NCI-H345 (cell line): Measurements from ENCODE around the gene ME3.
"Not testable (repeated sequence)": the region's sequence is repeated elsewhere in the genome, so short reads cannot be mapped to it uniquely, and the experiment has no call there.

ENCODE experiments used
- DNase-seq: peaks from one replicate; lab custom pipeline; 2025; lab: John Stamatoyannopoulos, UW

The ME3 gene

GRCh38 chr11:86587264-86588193 lies 84.9 kb downstream of the ME3 start:
- no peak for DNase-seq

- no peak for DNase-seq
Measured at GRCh38 chr11:86586307-86586706, 86.1 kb downstream of the ME3 start.

DNA sequence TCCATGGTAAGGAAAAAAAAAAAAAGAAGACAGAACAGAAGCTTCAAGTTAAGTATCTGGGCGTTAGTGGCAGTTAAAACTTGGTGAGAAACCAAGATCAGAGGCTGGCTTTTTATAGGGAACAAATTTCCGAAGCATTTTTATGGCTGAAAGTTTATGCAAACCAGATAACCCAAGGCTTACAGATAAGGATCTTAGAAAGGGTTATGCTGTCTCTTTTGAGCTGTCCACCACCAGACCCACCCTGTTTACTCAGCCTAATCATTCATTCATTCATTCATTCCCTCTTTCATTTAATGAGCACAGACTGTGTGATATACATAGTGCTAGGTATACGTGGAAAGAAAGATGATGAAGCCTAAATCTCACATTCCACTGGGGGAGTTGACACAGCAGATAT lies 89.5 kb downstream of the ME3 start:
- DNase-seq: no peak

DNA sequence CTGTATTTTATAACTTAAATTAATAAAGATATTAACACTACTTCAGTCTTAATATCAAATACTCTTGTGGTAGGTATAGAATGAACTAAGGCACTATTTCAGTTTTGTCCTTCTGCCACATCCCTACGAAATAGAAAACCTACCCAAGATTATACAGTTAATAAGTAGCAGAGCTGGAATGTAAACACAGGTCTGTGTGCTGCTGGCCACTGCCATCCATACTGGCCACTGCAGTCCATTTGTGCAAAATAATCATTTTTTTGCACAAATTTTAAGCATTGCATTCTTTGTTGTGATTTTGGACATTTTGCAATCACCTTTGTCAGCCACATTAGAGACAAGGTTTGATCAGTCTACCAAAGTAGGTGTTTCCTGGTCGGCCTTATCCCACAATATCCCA lies 91.9 kb downstream of the ME3 start:
- DNase-seq: no peak

- no peak for DNase-seq
Measured at GRCh38 chr11:86579406-86579731, 93.0 kb downstream of the ME3 start.

DNA sequence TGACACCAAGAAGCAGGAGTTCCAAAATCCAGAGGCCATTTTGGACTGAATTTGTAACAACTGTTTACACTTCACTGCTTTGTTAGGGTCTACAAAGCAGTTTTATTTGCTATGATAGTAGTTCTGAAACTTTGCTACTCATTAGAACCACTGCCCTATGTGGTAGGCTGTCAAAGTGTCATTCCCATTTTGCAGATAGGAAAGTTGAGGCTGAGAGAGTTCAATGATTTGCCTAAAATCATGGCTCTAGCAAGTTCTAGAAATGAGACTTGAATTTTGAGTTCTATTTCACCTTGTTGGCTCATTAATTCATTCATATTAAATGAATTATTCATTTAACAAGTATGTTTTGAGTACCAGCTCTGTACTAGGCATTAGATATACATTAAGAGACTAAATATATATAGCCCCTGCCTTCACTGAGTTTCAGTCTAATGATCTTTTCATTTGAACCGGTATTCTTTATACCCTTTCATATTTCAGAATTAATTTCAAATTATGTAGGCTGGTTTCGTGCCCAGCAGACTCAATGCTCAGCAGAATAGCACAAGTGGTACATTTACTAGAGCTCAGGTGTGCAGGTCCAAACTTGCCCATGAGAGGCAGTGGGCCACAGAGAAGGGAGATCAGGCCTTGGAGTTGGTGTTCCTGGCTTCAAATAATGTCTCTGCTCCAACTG lies 93.5 kb downstream of the ME3 start:
- no peak for DNase-seq

- no peak for DNase-seq
Measured at GRCh38 chr11:86577644-86578636, 94.5 kb downstream of the ME3 start.

GRCh38 chr11:86576946-86577624 lies 95.3 kb downstream of the ME3 start:
- no peak for DNase-seq

DNA sequence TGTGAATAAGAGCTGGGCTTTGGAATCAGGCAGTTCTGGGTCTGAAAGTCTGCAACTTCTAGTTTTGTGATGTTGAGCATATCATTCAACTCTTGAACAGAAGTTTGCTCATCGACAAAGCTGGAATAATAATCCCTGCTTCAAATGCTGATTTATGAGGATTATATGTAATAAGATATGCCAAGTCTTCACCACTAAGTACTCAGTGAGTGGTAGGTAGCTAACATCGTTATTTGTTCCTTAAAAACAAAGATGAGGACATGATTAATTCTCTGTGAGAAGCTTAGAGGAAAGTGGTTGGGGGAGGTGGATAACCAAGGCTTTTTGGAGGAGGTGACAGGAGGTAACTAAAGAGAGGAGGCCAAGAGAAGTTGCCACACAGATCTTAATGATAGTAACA lies 96.5 kb downstream of the ME3 start:
- no peak for DNase-seq

DNA sequence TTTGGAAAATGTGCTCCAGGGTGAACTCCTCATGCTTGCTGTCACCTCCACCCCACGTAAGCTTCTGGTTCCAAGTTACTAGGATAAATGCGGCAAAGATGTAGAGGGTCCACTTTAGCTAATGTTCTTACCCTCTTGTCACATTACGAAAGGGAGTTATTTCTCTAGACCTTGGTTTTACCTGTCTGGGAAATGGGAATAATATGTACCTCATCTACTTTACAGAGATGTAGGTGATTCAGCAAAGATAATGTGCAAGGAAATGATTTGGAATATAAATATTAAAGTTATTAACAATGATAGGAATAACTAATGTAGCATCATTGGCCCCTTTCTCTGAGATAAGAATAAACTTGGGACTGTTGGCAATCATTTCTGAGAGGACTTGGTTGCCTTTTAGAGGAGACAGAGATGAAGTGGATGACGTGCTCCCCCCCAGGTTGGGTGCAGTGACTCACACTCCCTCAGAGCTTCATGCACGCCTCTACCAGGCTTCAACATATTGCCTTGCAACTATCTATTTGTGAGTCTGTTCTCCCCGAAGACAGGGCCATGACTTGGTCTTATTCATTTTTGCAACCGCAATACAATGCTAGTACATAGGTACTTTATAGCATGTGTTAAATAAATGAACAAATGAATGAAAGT lies 97.1 kb downstream of the ME3 start:
- DNase-seq: no peak

DNA sequence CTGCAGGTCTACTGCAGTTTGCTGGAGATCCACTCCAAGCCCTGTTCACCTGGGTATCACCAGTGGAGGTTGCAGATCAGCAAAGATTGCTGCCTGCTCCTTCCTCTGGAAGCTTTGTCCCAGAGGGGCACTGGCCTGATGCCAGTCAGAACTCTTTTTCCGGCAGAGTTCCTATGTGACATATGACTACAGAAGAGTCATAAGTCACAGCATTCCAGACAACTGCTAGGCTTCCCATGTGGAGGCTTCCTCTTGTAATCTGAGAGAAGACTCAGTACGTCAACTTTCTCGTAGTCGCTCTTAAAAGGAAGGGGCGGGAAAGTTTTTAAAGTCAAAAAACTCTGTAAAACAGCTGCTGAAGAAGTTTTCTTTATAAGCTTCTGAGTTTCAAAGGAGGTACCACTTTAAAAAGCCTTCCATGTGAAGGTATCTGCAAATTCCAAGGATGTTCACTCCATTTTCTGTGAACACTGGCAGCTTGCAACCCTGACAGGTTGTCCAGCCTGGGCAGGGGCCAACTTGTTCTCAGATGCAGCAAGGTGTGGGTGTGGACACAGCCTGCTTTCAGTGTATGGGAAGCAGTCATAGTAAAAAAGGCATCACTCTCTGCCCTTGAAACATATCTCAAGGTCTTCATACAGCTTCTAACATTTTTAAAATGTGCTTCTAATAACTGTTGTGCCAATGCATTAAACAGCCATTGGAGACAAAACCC lies 97.8 kb downstream of the ME3 start:
- no peak for DNase-seq

- no peak for DNase-seq
Measured at GRCh38 chr11:86571273-86571948, 101.0 kb downstream of the ME3 start.

GRCh38 chr11:86570451-86570850 lies 102.0 kb downstream of the ME3 start:
- no peak for DNase-seq

DNA sequence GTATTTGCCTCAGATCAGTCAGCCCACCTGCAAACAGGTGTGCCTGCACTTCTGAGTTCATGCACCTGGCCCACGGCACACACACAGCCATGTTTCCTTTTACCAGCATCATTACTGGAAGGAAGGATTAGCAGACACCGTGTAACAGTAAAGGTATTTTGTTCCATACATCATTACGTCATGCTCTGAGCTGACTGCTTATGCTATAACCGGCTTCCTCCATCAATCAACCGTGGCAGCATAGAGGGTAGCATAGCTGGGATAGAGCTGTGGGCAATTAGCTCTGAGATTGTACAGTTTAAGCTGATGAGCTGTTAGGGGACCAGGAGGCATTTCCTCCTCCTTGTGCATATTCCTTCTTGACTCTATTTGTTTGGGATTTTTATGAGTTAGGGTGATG lies 102.4 kb downstream of the ME3 start:
- DNase-seq: no peak

- DNase-seq: no peak
Measured at GRCh38 chr11:86569109-86569508, 103.3 kb downstream of the ME3 start.

GRCh38 chr11:86565801-86566312 lies 106.6 kb downstream of the ME3 start:
- no peak for DNase-seq

- DNase-seq: no peak
Measured at GRCh38 chr11:86565388-86565787, 107.0 kb downstream of the ME3 start.

GRCh38 chr11:86562842-86563241 lies 109.6 kb downstream of the ME3 start:
- DNase-seq: not testable (repeated sequence)

DNA sequence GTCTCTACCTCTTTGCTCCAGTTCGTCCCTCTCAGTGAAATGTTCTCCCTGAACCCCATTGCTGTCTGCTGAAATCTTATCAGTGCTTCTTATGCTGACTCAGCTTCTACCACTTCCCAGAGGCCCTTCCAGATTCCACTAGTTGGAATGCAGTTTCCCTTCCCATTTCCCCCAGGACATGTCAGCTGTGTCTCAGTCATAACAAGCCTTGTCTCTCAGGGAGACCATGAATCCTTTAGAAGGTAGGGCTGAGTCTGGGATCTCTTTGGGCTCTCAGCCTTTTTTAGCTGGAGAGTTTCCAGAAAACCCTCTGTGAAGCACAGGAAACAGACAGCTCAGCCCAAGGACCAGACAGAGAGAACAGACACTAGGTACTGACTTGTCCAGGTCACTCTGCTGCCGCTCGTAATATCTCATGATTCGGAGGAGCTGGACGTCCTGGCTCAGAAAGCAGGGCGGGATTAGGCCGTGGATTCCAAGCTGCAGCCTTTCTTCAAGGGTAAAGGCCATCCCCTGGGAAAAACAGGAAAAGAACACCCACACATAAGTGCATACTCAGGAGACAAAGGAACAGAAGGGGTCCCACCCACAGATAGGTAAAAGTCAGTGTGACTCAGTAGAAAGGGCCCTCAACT lies 113.0 kb downstream of the ME3 start:
- no peak for DNase-seq
